Vagina (tissue), 2 donors: Measurements from ENCODE around the gene TMEM14A.
A peak's percentile ranks its signal among the peaks of the same experiment; 100 is the strongest.

ENCODE experiments used
- CTCF ChIP-seq, 3 experiments: fragments of 450-650 bp in 2 of 3; fragments of 200-600 bp in 1 of 3; sonication (generic) in 1 of 3; IDR thresholded peaks; one replicate each; pipeline ENCODE4 v1.5.1; 2017 to 2019; ENCODE audit warnings: antibody characterized with exemption in 3 of 3, mild to moderate bottlenecking in 2 of 3, moderate library complexity in 2 of 3
- POLR2A ChIP-seq, 2 donors: fragments of 450-650 bp; IDR thresholded peaks; one replicate each; pipeline ENCODE4 v1.6.1; 2017; ENCODE audit warnings: antibody characterized with exemption in 2 of 2, mild to moderate bottlenecking in 2 of 2, moderate library complexity in 2 of 2
- POLR2AphosphoS5 ChIP-seq, 2 donors: sonication (generic); formaldehyde crosslinking; IDR thresholded peaks; one replicate each; pipeline ENCODE4 v1.9.0; 2017; ENCODE audit warnings: antibody characterized with exemption in 2 of 2, mild to moderate bottlenecking in 2 of 2, low read depth in 1 of 2; ENCODE audit not compliant: insufficient read depth in 1 of 2

- TF ChIP-seq CTCF (IDR thresholded peaks at IDR 0.05) (no peak), POLR2A (IDR thresholded peaks at IDR 0.05) (no peak), POLR2AphosphoS5 (IDR thresholded peaks at IDR 0.05; ENCODE audit: insufficient read depth in 1 of 2, low read depth in 1 of 2) (peak in 1 of 2 donors; percentile 30)
Observed at GRCh38 chr6:52725535-52726192, 54.8 kb downstream of the TMEM14A start.
